B cell (primary cell): Measurements from ENCODE around the gene TLX3. TPM values are rescaled to one million over a fixed set of nuclear protein-coding genes. Genes with fewer than 3 reads are reported as not detected.

Experiments used
- ATAC-seq: fragments of 200-7000 bp; cut with Tn5 transposase; one replicate; pipeline ENCODE4 v1.10.0; 2021; ENCODE audit warnings: low read depth, mild to moderate bottlenecking, moderate number of reproducible peaks, moderate library complexity
- CTCF ChIA-PET: fragments of 350-600 bp; sonication (Branson Sonifier 250); formaldehyde crosslinking; loops from one replicate; lab custom pipeline; 2021; ENCODE audit warnings: antibody characterized with exemption, inconsistent platforms; lab: Charles Lee
- POLR2A ChIA-PET: fragments of 350-600 bp; sonication (Branson Sonifier 250); formaldehyde crosslinking; loops from one replicate; lab custom pipeline; 2021; ENCODE audit warnings: antibody characterized with exemption; lab: Charles Lee
- DNase-seq: peaks from one replicate; pipeline ENCODE4 v3.0.0; 2013
- H2AFZ ChIP-seq: 2 replicates; pipeline ENCODE4 v1.6.1; 2012; ENCODE audit warnings: mild to moderate bottlenecking, low read depth, low read length; ENCODE audit not compliant: insufficient read depth, poor library complexity, severe bottlenecking
- H3K27ac ChIP-seq, 2 donors: 1 replicate in 1 of 2; 2 replicates in 1 of 2; pipeline ENCODE4 v1.5.1; 2012 to 2013; ENCODE audit warnings: low read length in 2 of 2, mild to moderate bottlenecking in 2 of 2, moderate library complexity in 1 of 2
- H3K27me3 ChIP-seq, 4 experiments: fragments of 200-600 bp in 1 of 4; sonication (generic) in 1 of 4; replicated peaks in 1 of 4; 1 replicate in 2 of 4; 2 replicates in 2 of 4; pipeline versions ENCODE4 v1.6.1 to v1.7.0; 2013 to 2016; ENCODE audit warnings: low read length in 3 of 4, mild to moderate bottlenecking in 2 of 4, mixed read lengths in 1 of 4, moderate library complexity in 1 of 4; ENCODE audit not compliant: insufficient read depth in 4 of 4, control insufficient read depth in 3 of 4; ENCODE audit errors: control extremely low read depth in 1 of 4
- H3K36me3 ChIP-seq, 2 experiments: replicated peaks in 1 of 2; 1 replicate in 1 of 2; 2 replicates in 1 of 2; pipeline versions ENCODE4 v1.6.1 to v1.7.1; 2013; ENCODE audit warnings: low read length in 1 of 2; ENCODE audit not compliant: insufficient read depth in 2 of 2, control insufficient read depth in 1 of 2; ENCODE audit errors: control extremely low read depth in 1 of 2, extremely low read depth in 1 of 2
- H3K4me1 ChIP-seq, 2 donors: fragments of 200-600 bp in 1 of 2; sonication (generic) in 1 of 2; 1 replicate in 1 of 2; 2 replicates in 1 of 2; pipeline versions ENCODE4 v1.5.1 to v1.6.1; 2013 to 2017; ENCODE audit warnings: low read length in 2 of 2; ENCODE audit not compliant: control insufficient read depth in 2 of 2, insufficient read depth in 2 of 2
- H3K4me2 ChIP-seq: replicated peaks from 2 replicates; pipeline ENCODE3; 2012; ENCODE audit warnings: mild to moderate bottlenecking, low read depth, low read length; ENCODE audit not compliant: poor library complexity, severe bottlenecking
- H3K4me3 ChIP-seq, 5 experiments: fragments of 200-600 bp in 1 of 5; sonication (generic) in 1 of 5; 1 replicate in 3 of 5; 2 replicates in 2 of 5; pipeline versions ENCODE4 v1.5.1 to v1.7.0; 2011 to 2016; ENCODE audit warnings: low read length in 4 of 5, mild to moderate bottlenecking in 4 of 5, low read depth in 2 of 5, control low read depth in 1 of 5, moderate library complexity in 1 of 5; ENCODE audit not compliant: insufficient read depth in 1 of 5; ENCODE audit errors: control extremely low read depth in 1 of 5, extremely low read depth in 1 of 5
- H3K79me2 ChIP-seq: fragments of 200-600 bp; sonication (generic); one replicate; pipeline ENCODE4 v1.6.0; 2016; ENCODE audit warnings: low read length; ENCODE audit not compliant: control insufficient read depth, insufficient read depth
- H3K9ac ChIP-seq: fragments of 200-600 bp; sonication (generic); 2 replicates; pipeline ENCODE4 v1.6.1; 2017; ENCODE audit warnings: mild to moderate bottlenecking, low read length, moderate library complexity
- H3K9me3 ChIP-seq, 3 donors: one replicate each; pipeline versions ENCODE4 v1.6.1 to v1.7.1; 2013; ENCODE audit warnings: low read length in 2 of 3; ENCODE audit not compliant: control insufficient read depth in 2 of 3, insufficient read depth in 1 of 3; ENCODE audit errors: control extremely low read depth in 1 of 3
- H4K20me1 ChIP-seq: 2 replicates; pipeline ENCODE4 v1.6.0; 2012; ENCODE audit warnings: mild to moderate bottlenecking, low read length; ENCODE audit not compliant: insufficient read depth, control insufficient read depth, poor library complexity, severe bottlenecking
- H3K27ac Mint-ChIP-seq: one replicate; pipeline ENCODE4 v1.8.0; 2021; ENCODE audit warnings: mixed read lengths
- H3K27me3 Mint-ChIP-seq: one replicate; pipeline ENCODE4 v1.8.0; 2021; ENCODE audit warnings: mixed read lengths
- H3K4me1 Mint-ChIP-seq: one replicate; pipeline ENCODE4 v1.8.0; 2021; ENCODE audit warnings: mixed read lengths
- H3K4me3 Mint-ChIP-seq: one replicate; pipeline ENCODE4 v1.8.0; 2021; ENCODE audit warnings: mixed read lengths
- H3K9me3 Mint-ChIP-seq: one replicate; pipeline ENCODE4 v1.8.0; 2022; ENCODE audit warnings: mixed read lengths; ENCODE audit not compliant: insufficient read depth
- EZH2 ChIP-seq: IDR thresholded peaks from 2 replicates; pipeline ENCODE4 v1.6.1; 2012; ENCODE audit warnings: borderline replicate concordance, low read depth, mild to moderate bottlenecking, moderate library complexity, low read length; ENCODE audit not compliant: insufficient read depth, poor library complexity, severe bottlenecking
- WGBS: methylation state at CpG from one replicate; pipeline ENCODE4 v1.1.5; 2013; ENCODE audit warnings: missing lambda C conversion rate; ENCODE audit not compliant: insufficient coverage; 5-methylcytosine and 5-hydroxymethylcytosine counted together
- intact Hi-C: fragments of 100-400 bp; cut with micrococcal nuclease; formaldehyde crosslinking; loops from one replicate; pipeline ENCODE4 v1.10.0; 2022
- polyA plus RNA-seq: library from polyadenylated mRNA; depleted of rRNA; stranded (reverse); fragments of >200 nt; gene quantifications from 2 replicates; pipeline ENCODE4 v1.2.3, GENCODE V29; 2012
- total RNA-seq, 2 donors: library from RNA; stranded (reverse); fragments of 120-200 nt in 1 of 2; gene quantifications; 1 replicate in 1 of 2; 2 replicates in 1 of 2; pipeline versions ENCODE4 v1.2.3 to v1.2.4, GENCODE V29; 2013 to 2022
- TF ChIP-seq, protein P1 (sequence below): fragments of 200-600 bp; IDR thresholded peaks from one replicate; pipeline ENCODE4 v1.8.0; 2022; ENCODE audit warnings: antibody characterized with exemption, mild to moderate bottlenecking

TLX3 gene
- total and polyA plus RNA-seq, 2 donors (not counting 1 experiment from before 2014, with no cell fraction given) = not detected

DNA sequence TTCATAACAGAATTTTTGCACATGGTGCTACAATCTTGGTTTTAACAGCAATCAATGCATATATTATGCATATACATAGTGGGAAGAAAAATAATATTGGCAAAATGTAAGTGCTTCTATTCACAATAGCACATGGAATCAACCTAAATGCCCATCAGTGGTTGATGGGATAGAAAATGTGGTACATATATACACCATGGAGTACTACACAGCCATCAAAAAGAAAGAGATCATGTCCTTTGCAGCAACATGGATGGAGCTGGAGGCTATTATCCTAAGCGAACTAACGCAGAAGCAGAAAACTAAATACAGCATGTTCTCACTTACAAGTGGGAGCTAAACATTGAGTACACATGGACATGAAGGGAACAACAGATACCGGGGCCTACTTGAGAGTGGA, 37.2 kb upstream of the TLX3 start:
- no CpG with 5 or more reads among the region's 3 CpGs for WGBS
- no peaks in the 10 kb centered on the region for H4K20me1 ChIP-seq

More for the DNA sequence above, 37.2 kb upstream of the TLX3 start:
- Histone ChIP-seq H3K4me3 (no peak overlapping the region), H3K27ac (no peak overlapping the region), H3K4me1 (no peaks in the 10 kb centered on the region), H3K79me2 (no peaks in the 10 kb centered on the region), H3K9me3 (no peaks in the 10 kb centered on the region), H3K27me3 (no peaks in the 10 kb centered on the region), H3K36me3 (no peaks in the 10 kb centered on the region), H3K9ac (no peak overlapping the region), H2AFZ (no peak overlapping the region), H3K4me2 (no peak overlapping the region)
- DNase-seq (no peak), ATAC-seq (no peak)
- TF ChIP-seq, protein P1, sequence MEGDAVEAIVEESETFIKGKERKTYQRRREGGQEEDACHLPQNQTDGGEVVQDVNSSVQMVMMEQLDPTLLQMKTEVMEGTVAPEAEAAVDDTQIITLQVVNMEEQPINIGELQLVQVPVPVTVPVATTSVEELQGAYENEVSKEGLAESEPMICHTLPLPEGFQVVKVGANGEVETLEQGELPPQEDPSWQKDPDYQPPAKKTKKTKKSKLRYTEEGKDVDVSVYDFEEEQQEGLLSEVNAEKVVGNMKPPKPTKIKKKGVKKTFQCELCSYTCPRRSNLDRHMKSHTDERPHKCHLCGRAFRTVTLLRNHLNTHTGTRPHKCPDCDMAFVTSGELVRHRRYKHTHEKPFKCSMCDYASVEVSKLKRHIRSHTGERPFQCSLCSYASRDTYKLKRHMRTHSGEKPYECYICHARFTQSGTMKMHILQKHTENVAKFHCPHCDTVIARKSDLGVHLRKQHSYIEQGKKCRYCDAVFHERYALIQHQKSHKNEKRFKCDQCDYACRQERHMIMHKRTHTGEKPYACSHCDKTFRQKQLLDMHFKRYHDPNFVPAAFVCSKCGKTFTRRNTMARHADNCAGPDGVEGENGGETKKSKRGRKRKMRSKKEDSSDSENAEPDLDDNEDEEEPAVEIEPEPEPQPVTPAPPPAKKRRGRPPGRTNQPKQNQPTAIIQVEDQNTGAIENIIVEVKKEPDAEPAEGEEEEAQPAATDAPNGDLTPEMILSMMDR = no peak
- TF ChIP-seq EZH2 = no peak
- intact Hi-C loops = loop anchor here (5.0 kb wide), 1 partner anchor 636 kb away; no protein-coding TSS in a partner anchor
- Mint-ChIP-seq H3K9me3 (no peaks in the 10 kb centered on the region), H3K4me1 (no peaks in the 10 kb centered on the region), H3K4me3 (no peak overlapping the region), H3K27me3 (peaks cover 21% of the 10 kb centered on the region), H3K27ac (no peak overlapping the region)
- CTCF ChIA-PET = no interaction called here
- POLR2A ChIA-PET = no interaction called here
